ENCODE data around the gene RASL12.
"Not testable (repeated sequence)": the region's sequence is repeated elsewhere in the genome, so short reads cannot be mapped to it uniquely, and the experiment has no call there.

The RASL12 gene

DNA sequence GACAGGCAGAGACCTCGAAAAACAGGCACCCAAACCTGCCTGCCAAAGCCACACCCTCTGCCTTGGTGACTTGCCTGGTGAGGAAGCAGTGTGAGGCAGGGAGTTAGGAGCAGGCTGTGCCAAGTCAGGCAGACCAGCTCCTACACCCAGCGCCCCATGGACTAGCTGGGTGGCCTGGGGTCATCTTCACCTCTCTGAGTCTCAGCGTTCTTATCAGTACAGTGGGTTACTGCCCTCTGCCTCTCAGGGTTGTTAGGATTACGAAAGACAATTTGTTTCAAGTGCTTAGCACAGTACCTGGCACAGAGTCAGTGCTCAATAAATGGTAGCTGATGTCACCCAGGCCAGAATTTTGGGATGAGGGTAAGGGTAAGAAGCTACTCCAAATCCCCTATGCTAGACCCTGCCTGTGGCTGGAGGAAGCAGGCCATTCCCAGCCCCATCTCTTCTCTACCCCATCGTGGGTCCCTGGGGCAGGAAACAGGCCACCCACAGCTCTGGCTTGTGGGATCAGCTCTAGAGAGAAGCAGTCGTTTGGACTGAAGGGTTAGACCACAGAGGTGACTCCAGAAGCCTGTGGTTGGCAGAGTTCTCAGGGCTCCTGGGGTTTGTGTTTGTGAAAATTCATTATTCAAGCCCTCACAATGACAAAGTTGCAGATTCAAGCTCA, 12.5 kb downstream of the RASL12 start:
- DNase-seq: no peak

DNA sequence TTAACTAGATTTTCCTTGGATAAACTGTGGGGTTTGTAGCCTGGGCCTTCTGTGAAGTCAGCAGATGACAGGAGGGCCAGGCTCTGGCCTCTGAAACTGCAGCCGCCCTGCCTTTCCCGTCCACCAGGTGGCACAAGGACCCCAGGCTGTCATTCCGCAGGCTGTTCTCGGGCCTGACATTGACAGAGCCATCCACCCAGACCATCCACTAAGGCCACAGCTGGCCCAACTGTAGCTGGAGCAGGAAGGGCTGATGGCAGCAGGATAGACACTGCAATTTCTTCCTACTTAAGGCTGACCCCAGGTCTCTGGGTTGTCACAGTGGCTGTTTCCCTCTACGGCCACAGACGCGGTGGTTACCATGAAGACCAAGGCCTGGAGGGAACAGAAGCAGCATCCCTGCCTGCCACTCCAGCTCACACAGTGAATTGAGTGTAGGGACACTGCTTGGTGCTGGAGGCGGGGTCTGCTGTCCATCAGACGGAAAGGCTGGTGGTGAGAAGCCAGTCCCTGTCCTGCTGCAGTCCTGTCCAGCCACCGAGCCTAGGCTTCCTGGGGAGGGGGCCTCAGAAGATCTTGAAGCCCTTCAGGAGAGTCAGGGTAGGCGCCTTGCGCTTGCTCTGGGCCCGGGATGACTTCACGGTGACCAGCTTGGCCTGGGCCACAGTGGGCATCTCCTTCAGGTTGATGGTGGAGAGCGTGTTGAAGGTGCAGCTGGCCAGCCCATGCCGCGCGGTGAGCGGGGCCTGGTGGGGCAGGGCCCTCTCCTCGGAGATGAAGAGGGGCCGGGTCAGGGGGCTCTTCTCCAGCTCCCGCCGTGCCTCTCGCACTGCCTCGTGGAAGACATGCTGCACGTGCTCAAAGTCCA, 13.2 kb downstream of the RASL12 start:
- DNase-seq: peak; percentile 7 to 70

GRCh38 chr15:65052956-65053355, 14.8 kb downstream of the RASL12 start:
- DNase-seq: no peak

- no peak for DNase-seq
Observed at GRCh38 chr15:65051266-65051665, 16.5 kb downstream of the RASL12 start.

- no peak for DNase-seq
Observed at GRCh38 chr15:65050270-65050669, 17.5 kb downstream of the RASL12 start.

DNA sequence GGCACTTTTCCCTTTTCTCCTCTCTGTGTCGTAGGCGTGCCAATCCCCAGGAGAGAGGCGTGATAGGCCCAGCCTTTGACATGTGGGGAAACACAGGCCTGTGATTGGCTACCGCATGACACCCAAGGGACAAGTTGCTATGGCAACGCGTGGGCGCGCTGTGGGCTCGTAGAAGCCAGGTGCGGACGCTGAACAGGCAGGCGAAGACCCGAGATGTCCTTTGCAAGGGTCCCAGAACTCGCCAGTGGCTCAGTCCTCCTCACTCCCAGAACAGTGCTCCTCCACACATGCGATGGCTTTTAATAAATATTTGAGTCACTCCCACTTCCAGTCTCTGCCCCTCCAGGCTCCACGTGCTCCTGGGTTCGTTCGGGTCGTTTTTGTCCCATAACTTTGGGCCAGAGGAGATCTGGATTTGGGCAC, 18.4 kb downstream of the RASL12 start:
- peak; percentile 62 to 90 for DNase-seq

DNA sequence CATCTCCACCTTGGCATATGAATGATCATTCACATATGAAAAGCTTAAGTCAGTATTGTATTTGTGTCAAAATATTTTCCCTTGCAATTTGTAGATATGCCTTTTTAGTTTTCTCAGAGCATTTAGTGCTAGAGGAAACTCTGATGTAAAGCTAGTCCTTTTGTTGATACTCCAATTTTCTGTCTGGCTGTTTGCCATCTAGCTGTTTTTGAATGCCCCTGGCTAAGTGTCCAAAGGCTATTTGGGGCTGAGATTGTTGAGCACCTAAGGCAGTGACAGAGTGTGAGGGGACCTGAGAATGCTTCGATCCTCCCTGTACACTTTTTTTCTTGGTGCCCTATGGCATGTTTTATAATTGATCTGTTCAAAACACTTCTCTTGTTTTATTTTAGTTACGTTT, 19.6 kb downstream of the RASL12 start:
- DNase-seq: no peak

DNA sequence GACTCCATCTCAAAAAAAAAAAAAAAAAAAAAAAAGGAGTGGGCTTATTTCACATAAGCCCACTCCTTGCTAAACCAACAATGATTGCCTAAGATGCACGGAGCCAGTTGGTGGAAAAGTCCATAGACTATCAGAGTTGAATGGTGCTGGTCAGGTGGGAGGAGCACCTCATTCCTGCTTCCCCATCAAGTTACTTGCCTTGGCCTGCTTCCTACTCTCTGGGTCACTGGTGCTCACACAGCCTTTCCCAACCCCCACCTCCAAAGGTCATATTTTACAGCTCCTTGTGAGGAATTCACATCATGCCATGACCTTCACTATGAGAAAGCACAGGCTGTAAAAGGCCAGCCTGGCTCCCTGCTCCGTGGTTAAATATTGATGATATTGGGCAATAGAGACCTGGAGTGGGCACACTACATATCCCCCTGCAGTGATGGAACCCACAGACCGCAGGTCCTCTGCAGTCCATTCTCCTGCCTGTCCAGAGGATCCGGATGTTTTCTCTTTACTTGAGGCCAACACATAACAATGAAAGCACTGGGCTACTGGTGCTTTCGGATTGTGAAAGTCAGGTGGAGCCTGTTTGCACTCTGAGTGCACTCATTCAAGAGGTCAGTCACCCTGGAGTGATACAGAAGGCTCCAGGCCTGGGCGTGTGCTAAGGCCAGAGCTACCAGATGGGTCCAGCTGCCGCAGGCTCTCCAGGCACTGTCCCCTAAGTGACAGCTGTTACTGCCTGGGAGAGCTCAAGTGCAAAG, 22.9 kb downstream of the RASL12 start, which contains the start of gene SLC51B:
TSS of gene SLC51B (plus strand) at position 664 of the 758 bp plus-strand sequence. CDS start 4,618 bp downstream, outside the sequence.
- no peak for DNase-seq

GRCh38 chr15:65044218-65044617, 23.6 kb downstream of the RASL12 start:
- not testable (repeated sequence) for DNase-seq

DNA sequence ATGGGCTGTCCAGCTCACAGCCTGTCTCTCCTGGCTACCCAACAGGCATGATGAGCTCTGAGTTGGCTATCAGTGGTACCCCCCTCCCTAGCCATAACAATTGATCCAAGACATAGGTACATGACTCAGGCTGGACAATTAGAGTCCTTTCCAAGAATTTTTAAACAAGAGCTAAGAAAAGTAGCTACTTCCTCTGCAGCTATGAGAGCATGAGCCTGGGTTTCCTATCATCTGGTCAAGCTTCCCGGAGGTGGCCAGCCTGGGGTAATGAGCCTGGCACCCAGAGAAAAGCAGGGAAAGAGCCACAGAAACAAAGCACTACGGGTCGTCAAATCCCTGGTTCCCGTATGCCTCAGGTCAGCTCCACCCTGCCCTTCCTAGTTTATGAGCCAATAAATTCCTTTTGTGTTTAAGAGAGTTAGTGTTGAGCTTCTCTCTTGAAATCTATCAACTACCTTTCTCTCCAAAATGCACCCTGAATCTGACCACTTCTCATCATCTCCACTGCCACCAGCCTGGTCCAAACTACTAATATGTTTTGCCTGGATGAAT, 24.9 kb downstream of the RASL12 start:
- DNase-seq: no peak

DNA sequence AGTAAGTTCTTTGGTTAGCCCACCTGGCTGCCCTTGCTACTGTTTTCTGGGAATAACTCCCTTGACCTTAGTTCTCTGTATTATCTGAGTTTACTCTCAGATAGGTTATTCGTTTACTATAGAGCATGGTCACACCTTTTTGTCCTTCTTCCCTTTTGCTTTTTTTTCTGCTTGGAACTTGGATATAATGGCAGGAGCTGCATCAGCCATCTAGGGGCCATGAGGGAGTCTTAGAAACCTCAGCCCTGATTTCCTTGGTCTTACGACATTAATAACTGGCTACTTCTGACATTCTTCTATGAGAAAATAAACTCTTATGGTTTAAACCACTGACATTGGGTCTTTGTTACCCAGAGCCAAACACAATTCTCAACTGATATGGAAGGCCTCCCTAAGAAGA, 26.0 kb downstream of the RASL12 start:
- DNase-seq: no peak

DNA sequence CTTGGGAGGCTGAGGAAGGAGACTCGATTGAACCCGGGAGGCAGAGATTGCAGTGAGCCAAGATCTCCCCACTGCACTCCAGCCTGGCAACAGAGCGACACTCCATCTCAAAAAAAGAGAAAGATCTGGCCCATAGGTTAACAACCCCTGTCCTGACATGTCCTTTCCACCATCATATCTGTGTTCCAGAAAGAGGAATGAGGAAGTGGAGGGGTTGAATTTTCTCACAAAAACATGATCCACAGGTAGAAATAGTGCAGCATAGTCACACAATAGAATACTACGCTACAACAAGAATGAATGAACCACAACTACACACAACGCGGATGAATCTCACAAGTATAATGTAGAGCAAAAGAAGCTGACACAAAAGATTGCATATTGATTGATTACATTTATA, 27.3 kb downstream of the RASL12 start:
- DNase-seq: no peak

GRCh38 chr15:65038836-65039235, 29.0 kb downstream of the RASL12 start:
- no peak for DNase-seq

DNA sequence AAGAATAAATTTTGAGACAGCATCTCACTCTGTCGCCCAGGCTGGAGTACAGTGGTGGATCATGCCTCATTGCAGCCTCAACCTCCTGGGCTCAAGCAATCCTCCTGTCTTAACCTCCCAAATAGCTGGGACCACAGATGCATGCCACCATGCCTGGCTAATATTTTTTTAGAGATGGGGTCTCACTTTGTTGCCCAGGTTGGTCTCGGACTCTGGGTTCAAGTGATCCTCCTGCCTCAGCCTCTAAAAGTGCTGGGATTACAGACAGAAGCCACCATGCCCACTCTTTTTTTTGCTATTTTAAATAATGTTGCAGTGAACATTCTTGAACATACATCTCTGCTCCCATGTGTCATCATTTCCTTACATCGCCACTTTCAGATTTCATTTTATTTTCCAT, 29.4 kb downstream of the RASL12 start:
- no peak for DNase-seq

DNA sequence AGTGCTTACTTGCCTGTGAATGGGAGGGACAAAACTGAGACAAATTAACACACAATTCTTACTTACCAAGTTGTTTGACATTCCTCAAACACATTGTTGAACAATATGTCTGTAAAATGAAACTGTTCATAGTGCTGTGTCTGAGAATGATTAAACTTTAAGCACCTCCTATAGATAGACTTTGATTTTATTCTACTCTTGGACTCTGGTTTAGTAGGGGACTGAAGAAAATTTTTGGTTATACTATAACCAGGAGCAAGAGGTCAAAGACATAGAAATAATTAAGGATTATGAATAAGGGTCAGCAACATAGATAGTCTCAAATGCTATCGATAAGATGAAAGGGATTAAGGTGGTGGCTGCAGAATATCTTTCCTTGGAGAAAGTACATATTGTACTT, 30.5 kb downstream of the RASL12 start:
- no peak for DNase-seq

DNA sequence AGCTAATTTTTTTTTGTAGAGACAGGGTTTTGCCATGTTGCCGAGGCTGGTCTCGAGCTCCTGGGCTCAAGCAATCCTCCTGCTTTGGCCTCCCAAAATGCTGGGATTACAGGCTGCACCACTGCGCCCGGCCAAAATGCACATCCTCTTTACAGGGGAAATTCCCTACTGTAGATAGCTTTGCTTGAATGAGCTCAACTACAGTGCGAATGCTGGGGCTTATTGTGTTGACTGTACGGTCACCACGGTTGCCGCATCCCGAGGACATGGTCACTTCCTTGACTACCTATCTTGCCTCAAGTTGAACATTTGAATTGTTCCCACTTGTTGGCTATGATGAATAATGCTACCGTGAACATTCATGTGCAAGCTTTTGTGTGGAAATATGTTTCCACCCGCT, 33.1 kb downstream of the RASL12 start:
- DNase-seq: no peak

GRCh38 chr15:65033659-65034269, 34.0 kb downstream of the RASL12 start:
- peak in 1 of 2 experiments; percentile 50 for DNase-seq

- no peak for DNase-seq
Observed at GRCh38 chr15:65032801-65033537, 34.8 kb downstream of the RASL12 start.

- DNase-seq: no peak
Observed at GRCh38 chr15:65029736-65030208, 38.0 kb downstream of the RASL12 start.

- peak; percentile 49 to 85 for DNase-seq
Observed at GRCh38 chr15:65028921-65029735, 38.7 kb downstream of the RASL12 start, which contains the start of gene MTFMT. Gene MTFMT (minus strand): TSS chr15:65029639. CDS start chr15:65029613, 26 bp downstream.

DNA sequence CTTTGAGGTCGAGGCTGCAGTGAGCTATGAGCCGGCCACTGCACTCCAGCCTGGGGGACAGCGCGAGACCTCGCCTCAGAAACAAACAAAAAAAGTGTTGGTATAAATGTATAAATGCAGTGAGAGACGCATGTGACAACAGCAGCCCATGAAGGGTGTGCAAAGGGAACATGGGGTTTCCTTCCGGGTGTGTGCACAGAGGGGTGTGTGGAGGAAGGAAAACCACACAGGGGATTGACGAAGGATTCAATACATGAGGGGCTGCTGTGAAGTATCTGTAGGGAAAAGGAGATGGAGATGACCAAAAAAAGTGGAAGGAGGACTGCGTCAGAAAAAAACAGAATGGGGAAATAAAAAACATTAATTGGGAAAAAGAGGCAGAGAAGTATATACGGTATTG, 39.5 kb downstream of the RASL12 start:
- no peak for DNase-seq

Measured in NCI-H446 (cell line).